Mucosa of descending colon (tissue), 3 donors: ENCODE measurements around the gene FSTL4. TPM values are rescaled to one million over a fixed set of nuclear protein-coding genes. Genes with fewer than 3 reads are reported as not detected.

Experiments used
- ATAC-seq: fragments of 200-7000 bp; cut with Tn5 transposase; one replicate; pipeline ENCODE4 v1.9.1; 2020; ENCODE audit warnings: mild to moderate bottlenecking, moderate library complexity
- DNase-seq, 3 donors: peaks; one replicate each; pipeline ENCODE4 v3.0.0-alpha.2; 2020
- H3K36me3 ChIP-seq: fragments of 200-600 bp; one replicate; pipeline ENCODE4 v1.8.0; 2021; ENCODE audit warnings: low read depth, mild to moderate bottlenecking
- H3K4me1 ChIP-seq: fragments of 200-600 bp; one replicate; pipeline ENCODE4 v1.8.0; 2021; ENCODE audit warnings: low read depth, mild to moderate bottlenecking
- H3K4me3 ChIP-seq: fragments of 200-600 bp; one replicate; pipeline ENCODE4 v1.8.0; 2021; ENCODE audit warnings: mild to moderate bottlenecking
- H3K9me3 ChIP-seq: fragments of 200-600 bp; one replicate; pipeline ENCODE4 v1.8.0; 2021; ENCODE audit warnings: mild to moderate bottlenecking
- intact Hi-C, 2 donors: fragments of 100-400 bp; cut with DNase I in 1 of 2; cut with micrococcal nuclease in 1 of 2; formaldehyde crosslinking; loops; one replicate each; pipeline versions ENCODE4 v1.11.0 to v1.11.1; 2022; cut with DNase I, micrococcal nuclease
- total RNA-seq, 3 donors: library from RNA; stranded (reverse); fragmentation: NEBNext Ultra II Directional in 2 of 3; extraction: Animal tissue kit (Norgen Biotek cat#: 25700) in 2 of 3; gene quantifications; one replicate each; pipeline versions ENCODE4 v1.2.1 to v1.2.4, GENCODE V29; 2021 to 2023
- TF ChIP-seq, protein P1 (sequence below): fragments of 200-600 bp; IDR thresholded peaks from one replicate; pipeline ENCODE4 v1.8.0; 2022; ENCODE audit warnings: antibody characterized with exemption, mild to moderate bottlenecking
- donor health status: DM: no; HTN: no; CAD: no; lungs with moderate emphysema.
- donor health status: DM: no; HTN: no; CAD: no.
- donor health status: DM: no; HTN: yes; CAD: no.

Gene FSTL4
- total RNA-seq, 3 donors from 2014 or later, result 0.29 to 0.77 (median 0.57) TPM

DNA sequence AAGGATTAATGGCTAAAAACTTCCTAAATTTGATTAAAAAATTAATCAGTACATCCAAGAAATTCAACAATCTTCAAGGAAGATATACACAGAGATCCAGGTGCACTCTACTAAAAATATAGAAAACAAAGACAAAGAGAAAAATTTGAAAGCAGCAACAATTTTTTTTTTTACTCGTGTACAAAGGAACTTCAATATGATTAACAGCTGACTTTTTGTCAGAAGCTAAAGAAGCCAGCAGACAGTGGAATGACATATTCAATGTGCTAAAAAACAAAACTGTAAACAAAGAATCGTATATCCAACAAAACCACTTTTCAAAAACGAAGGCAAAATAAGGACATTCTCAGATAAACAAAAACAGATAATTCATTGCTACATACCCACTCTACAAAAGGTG lies 234.6 kb downstream of the FSTL4 start:
- Histone ChIP-seq H3K4me1 (no peaks in the 10 kb centered on the region), H3K4me3 (no peak overlapping the region), H3K36me3 (no peaks in the 10 kb centered on the region), H3K9me3 (peaks cover 12% of the 10 kb centered on the region)
- intact Hi-C loops, result no loop called here
- TF ChIP-seq, protein P1, sequence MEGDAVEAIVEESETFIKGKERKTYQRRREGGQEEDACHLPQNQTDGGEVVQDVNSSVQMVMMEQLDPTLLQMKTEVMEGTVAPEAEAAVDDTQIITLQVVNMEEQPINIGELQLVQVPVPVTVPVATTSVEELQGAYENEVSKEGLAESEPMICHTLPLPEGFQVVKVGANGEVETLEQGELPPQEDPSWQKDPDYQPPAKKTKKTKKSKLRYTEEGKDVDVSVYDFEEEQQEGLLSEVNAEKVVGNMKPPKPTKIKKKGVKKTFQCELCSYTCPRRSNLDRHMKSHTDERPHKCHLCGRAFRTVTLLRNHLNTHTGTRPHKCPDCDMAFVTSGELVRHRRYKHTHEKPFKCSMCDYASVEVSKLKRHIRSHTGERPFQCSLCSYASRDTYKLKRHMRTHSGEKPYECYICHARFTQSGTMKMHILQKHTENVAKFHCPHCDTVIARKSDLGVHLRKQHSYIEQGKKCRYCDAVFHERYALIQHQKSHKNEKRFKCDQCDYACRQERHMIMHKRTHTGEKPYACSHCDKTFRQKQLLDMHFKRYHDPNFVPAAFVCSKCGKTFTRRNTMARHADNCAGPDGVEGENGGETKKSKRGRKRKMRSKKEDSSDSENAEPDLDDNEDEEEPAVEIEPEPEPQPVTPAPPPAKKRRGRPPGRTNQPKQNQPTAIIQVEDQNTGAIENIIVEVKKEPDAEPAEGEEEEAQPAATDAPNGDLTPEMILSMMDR, result no peak
- ATAC-seq, result no peak
- DNase-seq, result no peak

DNA sequence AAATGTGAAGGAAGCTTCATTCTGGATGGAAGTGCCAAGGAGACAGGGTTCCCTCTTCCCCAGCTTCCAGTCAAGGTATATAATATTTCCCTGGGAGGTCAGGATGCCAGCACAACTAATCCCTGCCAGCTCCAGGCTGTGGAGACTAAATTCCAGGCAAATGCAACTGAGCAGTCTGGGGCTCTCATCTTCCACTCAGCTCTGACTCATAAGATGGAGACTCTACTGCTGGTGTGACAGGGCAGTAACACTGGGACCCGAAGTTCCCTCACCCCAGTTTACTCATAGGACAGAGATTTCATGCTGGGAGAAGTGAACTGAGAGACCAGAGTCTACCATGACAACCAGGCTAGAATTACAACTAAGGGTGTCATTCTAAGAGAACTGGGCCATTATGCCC lies 235.4 kb downstream of the FSTL4 start:
- ATAC-seq (no peak), DNase-seq (no peak)
- TF ChIP-seq, protein P1, result no peak
- Histone ChIP-seq H3K4me1 (no peaks in the 10 kb centered on the region), H3K9me3 (peaks cover 12% of the 10 kb centered on the region), H3K36me3 (no peaks in the 10 kb centered on the region), H3K4me3 (no peak overlapping the region)
- intact Hi-C loops, result no loop called here

DNA sequence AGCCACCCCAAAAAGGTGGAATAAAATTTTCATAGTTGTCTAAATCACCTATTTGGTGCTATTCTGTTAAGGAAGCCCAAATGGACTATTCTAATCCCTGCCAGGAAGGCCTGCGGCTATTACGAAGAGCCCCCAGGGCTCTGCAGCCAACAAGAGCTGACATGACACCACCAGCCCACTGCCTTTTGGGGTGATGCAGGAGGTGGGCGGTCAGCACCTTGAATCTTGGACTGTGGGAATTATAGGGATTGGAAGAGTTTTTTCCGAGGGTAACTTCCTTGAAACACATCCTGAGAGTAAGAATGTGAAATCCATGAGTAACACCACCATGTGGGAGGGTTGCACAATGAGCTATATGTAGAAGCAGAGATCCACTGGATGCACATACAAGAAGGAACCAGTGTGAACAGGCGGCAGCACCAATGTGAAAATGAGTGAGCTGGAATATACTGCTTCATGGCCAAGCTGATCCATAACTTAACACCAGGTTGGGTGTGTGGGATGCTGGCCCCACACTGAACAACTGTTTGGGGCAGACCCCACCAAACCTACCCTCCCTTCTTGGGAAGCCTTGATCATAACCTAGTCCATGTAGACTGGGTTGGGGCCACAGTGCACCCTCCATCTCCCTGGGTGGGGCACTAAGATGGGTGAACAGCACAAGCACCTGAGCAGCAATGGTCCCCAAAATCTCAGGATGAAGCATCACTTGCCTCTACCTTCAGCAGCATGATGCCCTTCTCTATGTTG lies 239.0 kb downstream of the FSTL4 start:
- intact Hi-C loops, result no loop called here
- TF ChIP-seq, protein P1, result no peak
- no peaks in the 10 kb centered on the region for H3K36me3 ChIP-seq
- no peak for ATAC-seq
- H3K4me3 ChIP-seq, result no peak overlapping the region
- DNase-seq, result no peak
- H3K9me3 ChIP-seq, result peaks cover 12% of the 10 kb centered on the region
- no peaks in the 10 kb centered on the region for H3K4me1 ChIP-seq

DNA sequence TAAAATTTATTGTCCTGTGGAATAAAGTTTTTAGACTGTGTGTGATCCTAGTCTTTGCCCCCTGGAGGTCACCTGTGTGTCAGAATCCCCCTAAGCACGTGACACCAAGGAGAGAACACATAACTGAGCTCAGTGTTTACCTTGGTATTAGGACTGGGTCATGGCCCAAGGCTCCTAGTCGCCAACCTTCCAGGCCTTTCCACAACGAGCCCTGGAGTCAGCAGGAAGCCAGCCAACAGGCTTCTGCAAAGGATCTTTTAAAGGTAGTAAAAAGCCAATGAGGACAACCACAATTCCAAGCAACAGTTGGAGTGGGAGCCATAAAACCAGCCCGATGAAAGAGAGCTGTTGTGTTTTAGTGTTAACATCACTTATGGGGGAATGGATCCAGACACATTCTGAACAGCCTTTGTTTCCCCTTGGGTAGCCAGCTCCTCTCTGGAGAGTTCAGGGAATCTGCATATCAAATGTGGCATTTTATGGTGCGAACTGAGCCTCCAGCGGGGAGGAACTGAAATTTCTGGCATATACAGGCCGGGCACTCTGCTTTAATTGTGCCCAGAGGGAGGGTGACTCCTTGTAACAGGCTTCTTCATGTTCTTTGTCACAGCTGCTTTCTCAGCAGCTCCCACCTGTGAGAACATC lies 239.9 kb downstream of the FSTL4 start:
- H3K4me3 ChIP-seq, result no peak overlapping the region
- ATAC-seq (no peak), DNase-seq (no peak)
- H3K4me1 ChIP-seq, result no peaks in the 10 kb centered on the region
- H3K36me3 ChIP-seq, result no peaks in the 10 kb centered on the region
- peaks cover 6% of the 10 kb centered on the region for H3K9me3 ChIP-seq
- TF ChIP-seq, protein P1, result no peak
- intact Hi-C loops, result no loop called here

DNA sequence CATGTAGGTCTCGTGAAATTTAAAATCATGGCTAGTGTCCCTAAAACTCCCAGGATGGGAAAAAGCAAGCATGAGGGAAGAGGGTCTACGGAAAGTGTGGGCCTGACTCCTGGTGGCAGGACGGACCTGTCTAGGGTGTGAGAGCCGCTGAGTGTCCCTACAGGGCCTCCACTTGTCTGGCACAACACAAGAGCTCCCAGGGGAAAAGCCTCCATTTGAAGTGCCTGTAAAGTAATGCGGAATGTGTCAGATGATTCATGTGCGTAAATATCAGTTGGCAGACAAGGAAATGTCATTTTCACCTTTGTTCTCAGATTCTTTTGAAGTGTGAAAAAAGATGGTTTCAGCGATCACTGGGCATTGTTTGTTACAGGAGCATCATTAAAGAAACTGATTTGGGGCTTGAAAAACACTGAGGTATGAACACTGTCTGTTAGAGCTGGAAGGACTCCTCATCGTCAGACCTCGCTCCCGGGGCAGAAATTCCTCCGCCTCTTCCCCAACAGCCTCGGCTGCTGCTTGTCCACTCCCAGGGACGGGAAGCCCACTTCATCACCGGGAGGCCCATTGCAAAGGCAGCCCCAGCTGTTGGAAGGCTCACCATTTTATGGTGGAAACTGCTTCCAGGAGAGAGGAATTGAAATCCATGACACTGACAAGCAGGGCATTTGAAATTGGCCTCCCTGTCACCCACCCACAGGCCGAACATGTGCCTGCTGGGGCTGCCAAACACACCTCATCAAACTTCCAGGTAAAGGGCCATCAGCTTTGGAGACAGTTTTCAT lies 240.8 kb downstream of the FSTL4 start:
- Histone ChIP-seq H3K4me1 (no peaks in the 10 kb centered on the region), H3K4me3 (no peak overlapping the region), H3K36me3 (no peaks in the 10 kb centered on the region), H3K9me3 (no peaks in the 10 kb centered on the region)
- no peak for DNase-seq
- intact Hi-C loops, result no loop called here
- ATAC-seq, result peak; percentile 45
- TF ChIP-seq, protein P1, result no peak
